Middle frontal gyrus (tissue), 1 donor: Measurements from ENCODE around the gene MICAL3.
A peak's percentile ranks its signal among the peaks of the same experiment; 100 is the strongest.

Experiments used
- DNase-seq: peaks from one replicate; pipeline ENCODE4 v3.0.0-alpha.2; 2015; ENCODE audit warnings: low spot score; ENCODE audit errors: extremely low spot score

The MICAL3 gene

DNA sequence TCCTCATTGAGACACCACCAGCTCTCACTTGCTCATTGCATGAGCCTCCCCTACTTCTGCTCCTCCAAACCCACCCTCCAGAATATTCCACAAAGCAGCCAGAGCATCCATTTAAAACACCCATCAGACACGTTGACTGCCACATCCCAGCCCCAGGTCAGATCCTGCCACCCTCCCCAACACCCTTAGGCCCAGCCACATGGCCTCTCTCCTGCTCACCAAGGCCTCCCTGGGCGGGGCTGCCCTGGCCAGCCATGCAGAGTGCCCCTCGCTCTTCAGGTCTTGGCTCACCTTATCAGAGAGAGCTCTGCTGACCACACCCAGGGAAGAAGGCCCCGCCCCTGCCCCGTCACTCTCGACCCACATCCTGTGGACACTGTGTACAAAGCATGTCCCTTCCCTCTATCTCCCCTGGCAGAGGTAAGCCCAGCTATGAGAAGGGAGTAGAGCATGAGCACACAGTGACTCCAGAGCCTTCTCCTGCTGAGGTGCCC is 106.8 kb downstream of the MICAL3 start:
- no peak for DNase-seq

- DNase-seq: no peak
Measured at GRCh38 chr22:17916226-17916889, 108.0 kb downstream of the MICAL3 start.

DNA sequence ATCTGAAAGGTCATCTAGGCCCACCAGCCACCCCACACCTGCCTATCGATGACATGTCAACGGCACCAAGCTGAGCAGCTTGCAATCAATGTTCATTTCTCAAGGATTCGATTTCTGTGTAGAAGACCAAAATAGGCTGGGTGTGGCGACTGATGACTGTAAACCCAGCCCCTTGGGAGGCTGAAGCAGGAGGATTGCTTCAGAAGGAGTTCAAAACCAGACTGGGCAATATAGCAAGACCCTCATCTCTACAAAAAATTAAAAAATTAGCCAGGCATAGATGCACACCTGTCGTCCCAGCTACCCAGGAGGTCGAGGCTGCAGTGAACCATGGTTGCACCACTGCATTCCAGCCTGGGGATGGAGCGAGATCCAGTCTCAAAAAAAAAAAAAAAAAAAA is 108.7 kb downstream of the MICAL3 start:
- DNase-seq: no peak

DNA sequence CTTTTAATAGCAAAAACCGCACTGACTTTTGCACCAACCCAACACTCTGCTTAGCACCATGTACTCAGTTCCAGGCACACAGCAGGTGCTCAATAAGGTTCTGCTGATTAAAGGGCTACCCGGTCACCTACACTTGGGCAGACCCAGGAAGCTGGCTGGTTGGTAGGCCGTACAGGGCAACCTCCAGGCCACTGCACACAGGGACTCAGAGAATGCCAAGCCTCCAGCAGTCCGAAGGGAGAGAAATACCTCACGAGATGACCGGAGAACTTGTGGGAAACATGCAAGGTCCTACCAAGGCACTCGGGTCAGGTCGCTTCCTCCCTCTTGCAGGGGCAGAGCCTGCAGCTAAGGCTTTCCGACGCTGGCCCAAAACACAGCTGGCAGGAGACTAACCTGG is 109.2 kb downstream of the MICAL3 start:
- DNase-seq: no peak

DNA sequence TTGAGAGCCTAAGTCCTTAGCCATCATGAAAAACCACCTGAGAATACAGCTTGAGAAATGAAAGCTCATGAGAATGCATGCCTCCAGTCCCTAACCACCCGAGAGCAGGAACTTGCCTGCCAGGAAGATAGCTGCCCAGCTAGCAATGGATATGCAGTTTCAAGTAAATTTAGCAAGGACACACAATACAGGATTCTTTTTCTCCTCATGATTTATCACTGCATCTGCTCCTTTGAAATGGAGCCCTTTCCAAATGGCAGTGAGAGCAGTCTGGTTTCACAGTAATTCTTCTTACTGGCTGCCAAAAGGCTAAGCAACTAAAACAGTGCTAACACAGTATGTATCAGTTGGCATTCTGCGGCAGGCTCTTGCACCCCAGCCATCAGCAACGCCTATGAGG is 109.9 kb downstream of the MICAL3 start:
- peak; percentile 49 for DNase-seq

DNA sequence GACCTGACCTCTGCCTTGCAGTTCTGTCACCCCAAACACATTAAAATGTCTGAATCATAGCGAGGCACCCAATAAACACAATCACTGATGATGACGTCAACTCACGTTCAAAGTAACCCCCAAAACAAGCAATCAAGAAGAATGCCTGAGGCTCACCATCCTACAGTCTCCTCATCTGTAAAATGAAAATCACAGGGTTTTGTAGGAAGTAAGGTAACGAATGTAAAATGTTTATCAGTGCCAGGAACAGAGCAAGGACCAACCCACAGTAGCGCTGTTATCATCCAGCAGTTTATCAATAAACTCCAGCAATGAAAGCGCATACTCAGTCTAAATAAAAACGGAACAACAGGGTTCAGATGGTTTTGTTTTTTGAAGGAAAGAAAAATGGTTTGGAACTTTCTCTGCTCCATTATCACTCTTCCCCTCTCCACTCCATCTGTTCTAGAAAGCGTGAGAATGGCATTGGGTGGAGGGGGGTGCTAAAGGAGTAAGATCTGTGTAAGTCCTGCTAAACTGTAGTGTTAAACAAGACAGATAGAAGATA is 110.5 kb downstream of the MICAL3 start:
- no peak for DNase-seq

- no peak for DNase-seq
Measured at GRCh38 chr22:17912945-17913721, 111.2 kb downstream of the MICAL3 start.

DNA sequence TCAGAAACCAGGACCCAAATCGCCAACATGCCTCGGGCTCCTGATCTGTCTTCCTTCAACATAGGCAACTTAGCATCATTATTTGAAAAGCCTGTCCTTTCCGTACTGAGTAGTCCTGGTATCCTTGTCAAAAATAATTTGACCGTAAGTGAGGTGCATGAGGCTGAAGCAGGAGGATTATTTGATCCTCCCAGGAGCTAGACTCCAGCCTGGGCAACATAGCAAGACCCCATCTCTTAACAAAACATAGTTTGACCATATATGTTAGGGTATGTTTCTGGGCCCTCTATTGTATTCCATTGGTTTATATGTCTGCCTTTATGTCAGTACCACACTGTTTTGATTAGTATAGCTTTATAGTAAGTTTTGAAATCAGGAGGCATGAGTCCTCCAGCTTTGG is 112.5 kb downstream of the MICAL3 start:
- no peak for DNase-seq

DNA sequence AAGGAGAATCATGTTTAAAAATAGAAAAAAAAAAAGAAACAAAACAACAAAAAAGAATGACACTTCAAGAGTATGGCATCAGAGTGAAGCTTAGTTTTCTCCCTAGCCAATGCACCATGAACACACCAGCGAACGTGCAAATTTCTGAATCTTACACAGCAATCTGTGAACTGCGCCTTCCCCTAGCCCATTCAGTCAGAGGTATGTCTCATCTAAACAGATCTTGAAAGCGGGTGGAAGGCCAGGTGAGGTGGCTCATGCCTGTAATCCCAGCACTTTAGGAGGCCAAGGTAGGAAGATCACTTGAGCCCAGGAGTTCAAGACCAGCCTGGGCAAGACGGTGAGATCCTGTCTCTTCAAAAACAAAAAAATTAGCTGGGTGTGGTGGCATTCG is 113.1 kb downstream of the MICAL3 start:
- DNase-seq: no peak

DNA sequence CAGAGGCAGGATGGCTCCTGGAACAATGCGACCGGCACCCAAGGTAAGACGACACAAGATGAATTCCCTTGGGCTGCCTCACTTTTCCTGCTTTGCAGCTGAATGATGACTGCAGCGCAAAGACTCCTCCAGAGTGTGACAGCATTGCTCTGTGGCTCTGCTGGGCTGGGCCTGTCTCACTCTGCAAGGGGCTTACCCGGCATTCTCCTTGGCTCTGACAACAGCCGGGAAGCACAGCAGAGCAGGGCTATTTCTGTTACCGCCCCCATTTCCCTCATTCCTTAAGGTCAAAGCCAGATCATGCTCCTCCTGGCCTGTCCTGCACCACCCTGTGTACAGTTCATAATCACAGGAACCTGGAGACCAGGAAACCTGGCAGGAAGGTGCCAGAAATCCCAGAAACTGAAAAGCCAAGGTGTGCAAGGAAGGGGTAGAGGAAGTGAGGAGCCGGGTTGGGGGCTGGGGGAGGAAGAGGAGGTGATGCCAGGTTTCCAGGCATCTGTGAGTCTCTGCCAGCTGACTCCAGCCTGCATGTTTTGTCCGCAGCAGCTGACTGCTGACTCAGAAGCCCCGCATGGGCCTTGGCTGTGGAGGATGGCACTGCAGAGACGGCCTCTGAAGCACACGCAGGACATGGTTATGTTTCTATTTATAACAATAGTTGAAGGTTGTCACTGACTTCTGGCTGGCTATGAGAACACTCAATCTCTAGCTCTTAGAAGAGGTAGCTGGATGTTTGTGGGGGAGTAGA is 113.6 kb downstream of the MICAL3 start:
- DNase-seq: peak; percentile 73

- DNase-seq: no peak
Measured at GRCh38 chr22:17907748-17908051, 116.7 kb downstream of the MICAL3 start.

- DNase-seq: no peak
Measured at GRCh38 chr22:17906978-17907747, 117.2 kb downstream of the MICAL3 start.

- DNase-seq: no peak
Measured at GRCh38 chr22:17905445-17905844, 118.9 kb downstream of the MICAL3 start.

GRCh38 chr22:17903564-17904295 is 120.6 kb downstream of the MICAL3 start:
- peak; percentile 20 for DNase-seq

DNA sequence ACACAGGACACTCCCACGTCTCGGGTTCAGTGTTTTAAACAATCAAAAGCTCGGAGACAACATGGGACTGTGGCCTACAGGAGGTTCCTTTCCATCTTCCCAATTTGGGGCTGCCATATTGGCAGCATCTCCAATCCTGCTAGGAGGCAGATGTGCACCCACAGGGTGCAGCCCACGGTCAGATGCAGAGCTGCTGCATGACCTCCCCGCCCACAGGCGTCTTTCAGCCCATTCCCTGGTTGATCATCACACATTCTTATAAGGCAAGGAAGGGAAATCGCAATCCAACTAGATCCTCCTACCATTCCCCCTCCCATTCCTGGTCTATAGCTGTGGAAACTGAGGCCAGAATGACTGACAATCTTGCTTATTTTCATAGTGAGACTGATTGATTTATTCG is 121.4 kb downstream of the MICAL3 start:
- DNase-seq: no peak

- no peak for DNase-seq
Measured at GRCh38 chr22:17898375-17898774, 126.0 kb downstream of the MICAL3 start.

DNA sequence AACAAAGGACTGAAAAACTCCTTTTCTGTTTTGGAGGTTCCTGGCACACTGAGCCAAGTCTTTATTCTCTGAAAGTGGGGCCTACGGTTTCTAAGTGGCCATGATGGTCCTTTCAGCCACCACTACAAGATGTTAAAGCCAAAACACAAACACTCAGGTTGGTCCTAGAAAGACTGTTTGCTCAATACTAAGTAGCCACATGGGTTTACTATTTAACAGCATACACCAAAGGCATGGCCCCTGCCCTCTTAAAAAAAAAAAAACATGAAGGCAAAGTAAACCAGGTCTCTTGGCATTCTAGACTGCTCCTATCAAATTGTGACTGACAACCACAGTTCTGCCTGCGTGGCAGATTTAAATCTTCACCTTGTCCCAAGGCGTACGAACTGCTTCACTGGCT is 126.5 kb downstream of the MICAL3 start:
- no peak for DNase-seq

DNA sequence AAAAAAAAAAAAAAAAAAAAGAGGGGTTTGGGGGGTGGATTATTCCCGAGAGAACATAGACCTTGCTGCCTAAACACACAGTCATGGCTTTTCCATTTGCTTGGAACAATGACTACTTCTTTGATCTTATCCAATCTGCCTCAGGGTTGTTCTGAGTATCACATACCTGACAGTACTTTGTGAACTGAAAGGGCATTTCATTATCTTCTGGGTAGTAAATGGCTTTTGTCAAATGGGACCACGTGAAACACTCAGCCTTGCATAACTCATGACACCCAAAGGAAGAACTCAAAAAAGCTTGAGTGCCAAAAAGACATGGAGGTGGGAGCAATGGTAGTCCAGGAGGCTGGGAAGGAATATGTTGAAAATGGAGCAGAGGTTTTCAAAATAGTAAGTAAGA is 126.9 kb downstream of the MICAL3 start:
- no peak for DNase-seq

DNA sequence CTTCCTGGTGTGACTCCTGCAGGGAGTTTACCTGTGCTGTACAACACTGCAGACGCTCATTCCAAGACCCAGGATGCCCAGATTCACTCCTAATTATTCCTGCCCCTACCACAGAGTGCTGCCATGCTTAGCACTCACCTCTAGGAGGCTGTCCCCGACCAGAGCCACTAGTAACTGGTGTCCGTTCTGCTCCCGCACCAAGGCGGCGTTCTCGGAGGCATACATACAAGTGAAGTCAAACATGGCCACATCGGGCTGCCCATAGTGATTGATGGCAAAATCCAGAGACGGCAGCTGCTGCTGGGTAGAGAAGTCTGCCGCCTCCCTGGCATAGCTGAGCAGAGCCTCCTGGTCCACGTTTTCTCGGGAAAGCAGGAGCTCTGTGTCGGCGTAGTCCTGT is 127.8 kb downstream of the MICAL3 start:
- DNase-seq: no peak

DNA sequence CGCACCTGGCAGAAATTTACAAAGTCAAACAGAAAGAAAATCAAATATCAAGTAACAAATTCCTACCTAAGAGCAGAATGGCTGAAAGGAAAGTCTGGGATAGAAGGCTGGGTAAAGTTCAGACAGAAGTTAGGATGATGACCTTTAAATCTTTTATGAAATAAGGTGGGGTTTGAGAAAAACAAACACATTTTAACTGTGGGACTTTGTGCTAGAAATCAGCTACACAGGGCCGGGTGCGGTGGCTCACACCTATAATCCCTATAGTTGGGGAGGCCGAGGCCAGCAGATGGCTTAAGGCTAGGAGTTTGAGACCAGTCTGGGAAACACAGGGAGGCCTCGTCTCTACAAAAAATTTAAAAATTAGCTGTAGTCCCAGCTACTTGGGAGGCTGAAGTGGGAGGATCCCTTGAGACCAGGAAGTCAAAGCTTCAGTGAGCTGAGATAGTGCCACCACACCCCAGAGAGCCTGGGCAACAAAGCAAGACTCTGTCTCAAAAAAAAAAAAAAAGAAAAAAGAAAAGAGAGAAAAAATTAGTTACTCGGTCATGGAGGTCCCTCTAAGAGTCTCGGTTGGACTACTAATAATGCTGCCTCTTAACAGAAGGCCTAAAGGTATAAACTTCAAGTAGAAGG is 130.3 kb downstream of the MICAL3 start:
- no peak for DNase-seq
